WI38 (cell line): Measurements from ENCODE around the gene PLEKHG4B.

ENCODE experiments used
- H3K4me3 ChIP-seq: 2 replicates; pipeline ENCODE4 v1.5.1; 2011; ENCODE audit warnings: low read depth, mild to moderate bottlenecking, control low read depth, low read length
- CTCF ChIP-seq: IDR thresholded peaks from 2 replicates; pipeline ENCODE4 v1.5.1; 2012; ENCODE audit warnings: low read depth, mild to moderate bottlenecking, control low read depth, low read length

PLEKHG4B gene

DNA sequence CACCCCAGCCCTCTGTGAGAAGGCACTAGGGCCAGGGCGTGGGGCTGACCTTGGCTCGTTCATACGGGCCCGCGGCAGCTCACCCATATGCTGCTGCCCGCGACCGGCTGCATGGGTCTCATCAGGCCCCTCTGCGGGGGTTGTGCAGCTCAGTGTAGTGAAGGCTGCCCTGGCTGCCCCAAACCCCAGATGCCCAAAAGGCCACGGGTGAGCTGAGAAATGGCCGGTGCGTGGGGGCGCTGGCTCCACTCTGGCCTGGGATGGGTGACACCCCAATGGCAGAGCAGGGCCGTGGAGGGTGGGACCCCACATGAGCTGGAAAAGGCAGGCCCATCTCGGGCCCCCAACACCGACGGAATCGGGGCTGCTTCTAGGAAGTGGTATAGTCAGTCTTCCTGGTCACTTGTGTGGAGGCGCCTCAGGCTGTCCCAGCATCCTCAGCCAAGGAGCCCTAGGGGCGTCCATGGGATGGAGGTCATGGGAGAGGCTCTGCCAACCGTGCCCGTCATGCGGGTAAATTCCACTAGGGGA lies 79.9 kb downstream of the PLEKHG4B start:
- no peak overlapping the region for H3K4me3 ChIP-seq
- no peak for TF ChIP-seq CTCF

DNA sequence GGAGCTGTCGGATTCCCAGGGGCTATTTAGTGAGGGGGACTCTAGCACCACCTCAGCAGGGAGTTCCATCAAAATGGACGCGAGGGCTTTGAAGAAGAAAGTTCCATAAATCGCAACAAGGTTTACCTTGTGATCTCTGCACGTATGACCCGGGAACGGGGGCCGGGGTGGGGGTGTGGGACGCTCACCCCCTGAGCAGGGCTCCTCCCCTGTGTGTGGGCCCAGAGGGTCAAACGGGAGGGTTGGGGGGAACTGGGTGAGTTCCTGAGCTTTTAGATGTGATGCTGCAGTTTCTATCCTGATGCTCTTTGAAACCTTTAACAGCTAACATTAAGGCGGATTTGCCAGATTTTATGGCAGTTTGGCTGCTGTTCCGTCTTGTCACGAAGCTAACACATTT lies 80.5 kb downstream of the PLEKHG4B start:
- no peak for TF ChIP-seq CTCF
- H3K4me3 ChIP-seq = no peak overlapping the region

- no peak overlapping the region for H3K4me3 ChIP-seq
Observed at GRCh38 chr5:172841-173251, 80.9 kb downstream of the PLEKHG4B start.

GRCh38 chr5:173392-174290 lies 81.7 kb downstream of the PLEKHG4B start:
- no peak overlapping the region for H3K4me3 ChIP-seq
- TF ChIP-seq CTCF = no peak

More at GRCh38 chr5:172841-173251, 80.9 kb downstream of the PLEKHG4B start:
- no peak for TF ChIP-seq CTCF

GRCh38 chr5:174291-174600 lies 82.3 kb downstream of the PLEKHG4B start:
- TF ChIP-seq CTCF = no peak

GRCh38 chr5:174876-175465 lies 83.0 kb downstream of the PLEKHG4B start:
- TF ChIP-seq CTCF = no peak
- no peak overlapping the region for H3K4me3 ChIP-seq

More at GRCh38 chr5:174291-174600, 82.3 kb downstream of the PLEKHG4B start:
- no peak overlapping the region for H3K4me3 ChIP-seq

DNA sequence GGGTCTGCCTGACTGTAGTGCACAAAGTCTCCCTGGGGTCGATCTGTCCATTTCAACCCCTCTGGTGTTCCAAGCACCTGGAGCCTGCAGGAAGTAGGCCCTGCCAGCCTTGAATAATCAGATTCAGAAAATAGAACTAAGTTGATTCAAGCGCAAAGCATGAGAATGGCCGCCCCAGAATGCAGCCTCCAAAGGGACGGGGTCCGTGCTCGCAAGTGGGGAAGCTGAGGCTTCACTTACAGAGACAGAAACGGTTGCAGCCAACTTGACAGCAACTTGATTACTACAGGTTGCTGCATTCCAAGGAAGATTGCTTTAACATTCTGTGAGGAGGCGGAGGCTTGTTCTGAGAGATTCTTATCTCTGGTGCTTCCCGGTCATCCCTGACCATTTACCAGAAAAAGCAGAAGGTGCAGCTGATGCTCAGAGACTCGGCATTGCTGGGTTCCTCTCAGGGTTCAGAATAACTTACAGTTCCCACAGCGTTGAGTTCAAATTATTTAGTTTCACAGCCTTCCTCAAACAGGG lies 84.4 kb downstream of the PLEKHG4B start:
- no peak for TF ChIP-seq CTCF
- H3K4me3 ChIP-seq = no peak overlapping the region
